NCI-H526 (cell line): ENCODE measurements around the gene UNC5C.

Experiments used
- DNase-seq, 2 experiments: peaks; one replicate each; lab custom pipeline; 2025; lab: John Stamatoyannopoulos, UW

The UNC5C gene

GRCh38 chr4:95522682-95523530 is 25.9 kb downstream of the UNC5C start:
- DNase-seq: no peak

- no peak for DNase-seq
Observed at GRCh38 chr4:95517576-95518345, 31.0 kb downstream of the UNC5C start.

GRCh38 chr4:95516528-95517017 is 32.2 kb downstream of the UNC5C start:
- no peak for DNase-seq

DNA sequence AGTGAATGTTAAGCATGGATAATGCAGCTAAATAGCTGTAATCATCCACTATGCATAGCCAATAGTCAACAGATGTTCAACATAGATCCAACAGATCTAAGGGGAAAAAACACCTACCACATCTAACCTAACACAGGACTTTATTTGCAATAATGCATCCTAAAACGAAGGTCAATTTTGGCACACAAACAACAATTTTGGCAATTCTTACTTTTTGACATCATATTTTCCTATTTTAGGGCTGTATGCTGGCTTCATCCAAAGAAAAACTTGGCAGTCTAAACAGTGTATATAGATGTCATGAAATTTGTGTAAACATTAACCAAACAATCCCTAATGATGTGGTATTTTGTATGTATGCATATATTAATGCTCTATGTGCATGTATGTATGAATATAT is 33.2 kb downstream of the UNC5C start:
- DNase-seq: no peak

DNA sequence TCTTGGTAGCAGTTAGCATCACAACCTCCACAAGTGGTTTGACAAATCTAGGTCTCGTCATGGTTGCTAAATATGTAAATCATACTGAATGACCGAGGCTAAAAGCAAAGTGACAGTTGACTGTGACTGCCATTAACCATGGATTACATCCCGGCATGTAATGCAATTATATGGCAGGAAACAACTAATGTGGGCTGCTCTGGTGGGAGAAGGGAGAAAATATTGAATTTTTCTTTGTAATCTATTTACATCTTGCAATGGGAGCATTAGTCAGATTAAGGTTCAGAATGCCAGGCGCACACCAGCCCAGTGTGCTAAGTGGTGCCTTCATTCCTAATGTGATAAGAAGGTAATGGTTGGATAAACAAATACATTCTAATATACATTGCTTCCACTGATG is 35.8 kb downstream of the UNC5C start:
- DNase-seq: no peak

DNA sequence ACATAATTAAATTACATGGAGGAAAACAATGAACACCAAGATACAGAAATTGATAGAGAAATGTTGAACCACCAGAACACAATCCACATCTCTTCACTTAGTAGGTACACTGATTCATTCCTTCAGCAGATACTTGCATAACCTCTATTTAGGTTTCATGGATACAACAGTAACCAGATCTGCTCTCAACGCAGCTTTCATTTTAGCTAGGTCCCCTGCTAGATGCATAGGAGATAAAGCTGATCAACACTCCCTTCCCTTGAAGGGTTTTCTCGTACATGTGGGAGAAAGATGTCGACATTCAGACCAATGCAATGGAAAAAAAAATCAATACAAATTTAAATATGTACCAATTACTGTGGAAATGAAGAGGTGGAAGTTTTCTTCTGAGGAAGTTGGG is 37.3 kb downstream of the UNC5C start:
- no peak for DNase-seq

- DNase-seq: no peak
Observed at GRCh38 chr4:95510877-95511276, 37.9 kb downstream of the UNC5C start.

DNA sequence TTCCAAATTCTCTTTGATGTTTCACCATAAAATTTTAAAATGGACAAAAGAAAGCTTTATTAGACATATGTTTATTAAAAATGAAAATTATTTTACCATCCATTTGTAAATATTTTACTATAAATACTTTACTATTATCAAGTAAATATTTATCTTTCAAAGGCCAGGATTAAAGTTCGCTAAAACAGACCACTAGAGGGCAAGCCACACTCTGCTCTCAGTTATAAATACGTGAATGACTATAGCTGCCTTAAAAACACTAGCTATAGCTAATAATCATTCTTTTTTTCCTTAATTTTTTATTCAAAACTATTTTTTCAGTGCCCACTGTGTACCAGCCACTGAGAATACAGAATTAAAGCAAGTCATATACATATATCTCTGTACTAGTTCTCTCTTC is 38.6 kb downstream of the UNC5C start:
- peak in 1 of 2 experiments; percentile 17 for DNase-seq

GRCh38 chr4:95508421-95508820 is 40.4 kb downstream of the UNC5C start:
- DNase-seq: no peak

- no peak for DNase-seq
Observed at GRCh38 chr4:95507561-95507960, 41.2 kb downstream of the UNC5C start.

DNA sequence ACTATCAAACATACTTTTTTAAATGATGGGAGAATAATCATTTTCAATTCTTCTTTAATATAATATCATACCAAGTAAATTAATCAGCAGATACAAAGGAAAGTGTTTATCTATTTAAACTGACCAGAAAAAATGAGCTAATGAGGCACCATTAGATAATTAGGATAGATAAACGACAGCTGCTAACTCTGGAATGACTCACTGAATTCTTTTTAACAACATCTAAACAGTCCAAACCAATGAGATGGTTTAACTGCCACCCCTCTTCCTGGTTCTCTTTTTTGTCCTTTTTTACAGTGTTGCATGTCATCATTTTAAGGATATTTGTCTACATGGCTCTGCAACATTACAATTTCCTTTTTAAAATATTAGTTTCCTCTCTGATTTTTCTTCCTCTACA is 41.6 kb downstream of the UNC5C start:
- no peak for DNase-seq

DNA sequence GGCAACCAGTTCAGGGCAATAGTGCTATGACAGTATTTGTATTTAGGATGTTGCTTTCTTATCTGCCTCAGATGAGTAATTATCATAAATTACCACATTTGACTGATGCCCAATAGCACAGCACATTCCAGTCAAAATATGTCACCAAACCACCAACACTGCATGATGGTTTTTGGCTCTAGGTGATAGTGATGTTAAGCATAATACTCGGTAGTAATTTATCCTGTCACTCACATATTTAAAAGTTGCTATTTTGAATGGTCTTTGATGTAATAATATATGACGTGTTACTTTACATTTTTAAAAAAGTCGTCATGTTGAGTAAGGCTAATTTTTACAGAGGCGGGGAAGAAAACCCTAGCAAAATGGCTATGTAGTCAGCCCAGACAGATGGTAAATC is 42.5 kb downstream of the UNC5C start:
- no peak for DNase-seq

DNA sequence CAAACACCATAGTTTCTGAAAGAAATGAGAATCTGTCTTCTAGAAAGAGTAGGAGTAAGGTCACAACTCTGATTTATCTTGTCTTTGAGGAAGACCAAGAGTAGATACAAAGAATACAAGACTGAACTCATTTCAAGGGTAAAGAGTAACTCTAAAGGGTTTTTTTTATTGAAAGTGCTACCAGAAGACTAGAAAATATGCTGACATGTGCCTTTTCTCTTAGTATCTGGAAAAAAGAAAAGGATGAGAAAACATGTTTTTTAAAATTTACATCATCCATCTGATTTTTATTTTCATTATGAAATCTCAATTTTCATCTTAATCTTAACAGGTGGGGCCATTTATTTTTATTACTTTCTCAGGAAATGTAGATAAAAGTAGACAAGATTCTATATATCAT is 43.0 kb downstream of the UNC5C start:
- no peak for DNase-seq

DNA sequence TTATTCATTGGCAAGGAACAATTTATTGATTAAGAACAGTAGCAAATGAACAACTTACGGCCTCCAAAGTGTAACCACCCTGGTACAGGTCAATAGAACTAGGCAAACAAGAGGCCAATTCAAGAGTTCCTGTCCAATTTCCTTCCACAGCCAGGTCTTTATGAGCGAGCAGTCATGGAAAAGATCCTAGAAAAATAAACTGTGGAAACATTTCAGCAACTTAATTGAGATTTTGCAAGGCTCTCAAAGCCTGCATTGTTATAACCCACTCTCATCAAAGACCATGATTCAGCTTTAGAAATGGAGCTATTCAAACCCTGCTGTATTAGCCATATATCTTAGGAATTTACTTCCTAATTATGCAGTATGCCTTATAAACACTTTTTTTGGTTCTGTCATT is 43.6 kb downstream of the UNC5C start:
- no peak for DNase-seq

DNA sequence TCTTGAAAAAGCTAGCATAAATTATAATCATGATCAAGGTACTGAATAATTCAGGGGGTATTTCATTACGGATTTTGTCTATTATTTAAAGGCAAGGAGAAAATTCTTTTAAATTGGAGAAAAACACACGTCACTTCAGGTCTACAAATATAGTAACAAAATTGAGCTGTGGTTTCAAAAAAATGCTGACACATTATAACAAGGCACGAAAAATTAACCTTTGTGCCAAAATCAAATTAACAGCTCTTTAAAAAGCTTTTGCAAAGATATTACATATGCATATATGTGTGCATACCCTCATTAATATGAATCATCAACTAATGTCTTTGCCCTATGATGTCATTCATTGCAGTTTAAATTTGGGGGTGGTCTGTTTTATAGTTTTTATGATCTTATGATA is 44.3 kb downstream of the UNC5C start:
- no peak for DNase-seq

GRCh38 chr4:95500361-95500760 is 48.4 kb downstream of the UNC5C start:
- no peak for DNase-seq

DNA sequence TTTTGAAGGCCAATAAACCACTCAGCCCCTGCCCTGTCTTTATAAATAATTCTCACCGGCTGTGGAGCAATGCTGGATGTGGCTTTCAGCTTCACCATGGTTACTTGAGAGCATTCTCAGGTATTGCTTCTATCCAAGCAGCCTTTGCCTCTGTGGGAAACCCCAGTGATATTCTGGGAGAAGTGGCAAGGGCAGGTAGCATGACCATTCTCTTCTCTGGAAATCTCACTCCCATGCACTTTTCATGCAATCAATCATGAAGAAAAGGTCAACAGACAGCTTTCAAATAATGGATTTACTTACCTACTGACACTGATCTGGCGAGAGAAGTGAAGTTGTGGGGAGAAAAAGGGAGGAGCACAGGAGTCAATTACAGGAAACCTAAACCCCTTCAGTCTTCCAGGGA is 49.5 kb downstream of the UNC5C start:
- DNase-seq: no peak

DNA sequence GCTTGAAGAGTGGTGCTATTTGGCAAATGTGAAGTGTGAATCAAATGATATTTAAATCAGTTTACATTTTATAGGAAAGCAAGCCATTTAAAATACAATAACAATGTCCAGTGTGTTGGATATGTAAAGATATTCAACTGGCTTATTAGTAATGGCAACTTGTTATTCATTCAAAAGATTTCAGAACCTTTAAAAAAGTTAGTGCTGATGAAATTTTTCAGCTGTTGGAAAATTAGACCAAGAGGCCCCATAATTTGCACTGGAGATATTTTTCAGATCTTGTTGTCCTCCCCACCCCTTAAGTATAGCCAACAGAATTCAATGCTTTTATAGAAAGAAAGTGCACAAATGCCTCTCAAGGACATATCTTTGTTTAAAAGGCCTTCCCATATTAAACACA is 54.6 kb downstream of the UNC5C start:
- no peak for DNase-seq

DNA sequence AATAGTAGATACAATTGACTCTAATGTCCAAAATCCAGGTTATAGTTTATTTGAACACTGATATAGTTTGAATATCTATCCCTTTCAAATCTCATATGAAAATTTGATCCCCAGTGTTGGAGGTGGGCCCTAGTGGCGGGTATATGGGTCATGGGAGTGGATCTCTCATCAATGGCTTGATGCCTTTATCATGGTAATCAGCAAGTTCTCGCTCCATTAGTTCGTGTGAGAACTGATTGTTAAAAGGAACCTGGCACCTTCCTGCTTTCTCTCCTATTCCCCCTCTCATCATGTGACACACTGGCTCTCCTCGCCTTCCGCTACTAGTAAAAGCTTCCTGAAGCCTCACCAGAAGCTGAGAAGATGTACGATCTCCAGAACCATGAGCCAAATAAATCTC is 70.1 kb downstream of the UNC5C start:
- no peak for DNase-seq

DNA sequence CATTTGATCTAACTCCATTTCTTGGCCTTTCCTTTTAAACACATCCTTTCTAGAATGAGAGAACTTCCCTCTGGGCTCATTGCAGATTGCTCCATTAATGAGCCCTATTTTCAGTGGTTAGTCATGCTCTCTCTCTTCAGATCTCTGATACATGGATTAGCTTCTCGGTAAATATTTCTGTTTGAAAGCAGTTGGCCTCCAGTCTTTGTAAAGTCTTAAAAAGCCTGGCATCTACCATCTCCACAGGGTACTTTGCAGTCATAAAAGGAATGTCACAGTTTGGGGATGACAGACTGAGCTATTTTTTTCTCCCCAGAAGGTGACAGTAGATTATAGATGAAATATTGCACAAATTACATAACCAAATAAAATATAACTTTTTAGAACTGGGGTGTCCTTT is 72.7 kb downstream of the UNC5C start:
- no peak for DNase-seq

DNA sequence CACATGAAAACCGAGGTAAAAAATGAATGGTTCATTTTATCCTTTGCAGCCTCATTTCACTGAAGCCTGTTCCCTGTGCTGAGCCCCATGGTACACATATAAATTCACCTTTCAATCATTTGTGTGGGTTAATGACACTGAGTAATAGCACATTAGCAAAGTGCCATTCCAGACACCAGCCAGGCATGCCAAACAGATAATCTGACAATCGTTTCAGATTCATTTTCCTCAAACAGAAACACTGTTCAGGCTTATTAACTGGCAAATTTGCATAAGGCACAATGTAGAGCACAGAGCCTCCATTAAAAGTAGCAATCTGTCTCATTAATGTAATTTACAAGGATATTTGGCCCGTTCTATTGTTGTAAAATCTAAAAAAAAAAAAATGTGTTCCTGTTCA is 76.2 kb downstream of the UNC5C start:
- DNase-seq: peak in 1 of 2 experiments; percentile 6

DNA sequence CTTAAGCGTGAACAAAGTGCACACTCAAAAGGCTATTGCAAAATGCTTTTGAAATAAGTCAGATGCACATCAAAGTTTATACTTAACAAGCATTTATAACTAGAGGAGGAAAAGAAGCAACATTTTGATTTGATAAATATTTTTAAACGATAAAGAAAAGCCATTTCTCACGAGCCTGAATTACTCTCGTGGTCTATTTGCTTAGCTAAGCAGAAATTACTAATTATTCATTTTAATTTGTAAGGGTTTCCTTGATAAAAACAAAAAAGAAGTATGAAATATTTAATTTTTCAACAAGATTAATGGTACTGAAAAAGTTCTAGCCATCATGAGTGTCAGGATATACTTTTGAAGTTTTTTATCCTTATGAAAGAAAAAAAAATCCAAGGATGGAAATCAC is 78.2 kb downstream of the UNC5C start:
- DNase-seq: no peak

- DNase-seq: no peak
Observed at GRCh38 chr4:95469617-95470016, 79.2 kb downstream of the UNC5C start.
